Hematopoietic multipotent progenitor cell treated with erythropoietin and hydrocortisone succinate and interleukin-3 and kit ligand, for 4 days (in vitro differentiated cells): ENCODE data around the gene CCDC141.

Experiments
- DNase-seq: peaks from one replicate; pipeline ENCODE4 v3.0.0-alpha.2; 2015

Gene CCDC141

DNA sequence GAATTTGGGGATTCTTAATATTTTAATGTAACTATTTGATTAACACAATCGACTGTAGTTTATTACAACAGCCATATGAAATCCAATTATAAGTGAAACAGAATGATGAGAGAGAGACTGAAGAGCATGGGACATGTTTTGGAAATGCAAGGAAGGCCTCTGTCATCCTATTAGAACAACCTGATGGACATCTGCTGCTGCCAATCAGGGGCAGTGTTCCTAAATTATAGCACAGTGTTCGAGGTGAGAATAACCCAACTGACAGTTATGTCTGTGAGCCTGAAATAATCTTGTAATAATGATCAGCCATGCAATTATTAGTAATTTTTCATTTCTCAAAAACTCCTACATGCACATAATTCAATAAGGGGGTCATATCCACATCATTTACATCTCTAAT, 73.6 kb downstream of the CCDC141 start:
- no peak for DNase-seq

GRCh38 chr2:178962805-178963433, 87.0 kb downstream of the CCDC141 start:
- peak; percentile 18 for DNase-seq

DNA sequence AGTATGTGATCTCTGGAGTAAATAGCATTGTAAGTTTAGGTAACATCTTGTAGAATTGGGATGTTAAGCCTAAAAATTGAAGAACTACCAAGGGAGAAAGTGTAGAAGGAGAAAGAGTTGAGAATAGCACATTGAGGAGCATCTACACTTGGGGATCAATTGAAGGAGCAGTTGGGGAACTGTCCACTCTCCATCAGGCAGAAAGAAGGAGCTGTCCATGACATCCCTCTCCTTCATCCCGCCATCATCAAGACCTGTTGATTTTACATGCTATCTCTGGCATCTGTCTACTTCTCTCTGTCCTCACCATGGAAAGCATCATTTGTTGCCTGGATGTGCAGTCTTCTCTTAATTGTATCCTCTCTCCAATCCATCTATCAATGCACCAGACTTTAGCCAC, 87.8 kb downstream of the CCDC141 start:
- DNase-seq: no peak

DNA sequence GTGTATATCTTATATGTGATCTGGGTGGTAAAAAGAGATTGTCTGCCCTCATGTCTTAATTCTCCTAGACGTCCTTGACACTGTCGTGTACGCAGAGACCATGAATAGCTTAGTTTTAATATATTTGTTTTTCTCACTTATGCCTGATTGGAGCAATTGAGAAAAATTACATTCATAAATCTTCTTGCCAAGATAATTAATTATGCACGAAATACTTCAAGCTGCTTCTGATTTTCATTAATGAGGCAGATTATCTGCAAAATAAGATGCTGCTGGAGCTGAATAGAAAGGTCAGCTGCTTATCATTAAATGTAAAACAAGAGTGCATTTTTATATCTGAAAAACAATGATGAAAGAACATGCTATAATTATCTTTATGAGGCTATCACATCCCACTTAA, 95.9 kb downstream of the CCDC141 start:
- DNase-seq: no peak

DNA sequence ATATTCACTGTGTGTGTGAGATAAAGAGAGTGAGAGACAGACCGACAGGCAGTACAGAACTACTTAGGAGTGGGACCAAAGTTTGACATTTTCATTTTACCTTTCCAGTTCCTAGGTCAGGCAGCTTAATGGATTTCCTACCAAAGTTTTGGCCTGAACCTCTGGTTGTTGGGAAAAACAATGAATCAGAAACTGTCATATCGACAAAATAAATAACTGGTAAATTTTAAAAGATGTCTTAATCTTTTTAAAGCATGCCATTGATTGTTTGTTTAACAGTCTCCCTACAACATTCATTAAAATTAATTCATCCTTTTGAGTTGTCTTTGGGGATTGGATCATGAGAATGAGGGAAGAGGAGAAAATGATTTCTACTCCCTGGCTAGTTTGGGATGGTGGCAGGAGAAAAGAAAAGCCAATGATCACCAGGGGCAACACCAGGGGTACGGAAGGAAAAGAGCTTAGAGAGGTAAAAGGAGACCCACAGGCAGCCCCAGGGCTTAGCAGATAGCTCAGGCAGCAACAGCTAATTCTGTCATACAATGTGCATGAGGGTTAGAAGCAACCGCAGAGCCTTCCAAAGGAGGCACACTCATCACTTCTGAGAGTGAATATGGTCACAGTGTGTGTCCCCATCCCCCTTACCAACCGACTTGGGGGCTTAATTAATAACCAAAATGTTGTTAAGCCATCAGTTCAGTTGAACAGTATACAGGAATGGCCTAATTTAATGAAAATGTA, 98.5 kb downstream of the CCDC141 start:
- DNase-seq: no peak

DNA sequence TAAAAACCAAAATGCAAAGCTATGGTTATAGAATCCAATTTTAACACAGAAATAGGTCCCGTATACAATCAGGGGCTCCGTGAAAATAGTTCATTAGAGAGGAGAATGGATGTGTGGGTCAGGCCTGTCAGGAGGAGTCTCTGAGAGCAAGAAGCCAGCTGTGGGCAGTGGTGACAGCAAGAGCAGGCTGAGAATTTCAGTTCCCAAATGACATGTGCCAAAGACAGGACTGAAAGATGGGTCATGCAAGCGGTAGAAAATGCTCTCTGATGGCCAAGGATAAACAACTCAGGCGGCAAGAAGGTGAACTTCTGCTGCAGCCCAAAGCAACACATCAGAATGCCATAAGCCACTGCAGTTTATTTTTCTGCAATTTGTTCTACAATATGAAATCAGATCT, 100.4 kb downstream of the CCDC141 start:
- no peak for DNase-seq

DNA sequence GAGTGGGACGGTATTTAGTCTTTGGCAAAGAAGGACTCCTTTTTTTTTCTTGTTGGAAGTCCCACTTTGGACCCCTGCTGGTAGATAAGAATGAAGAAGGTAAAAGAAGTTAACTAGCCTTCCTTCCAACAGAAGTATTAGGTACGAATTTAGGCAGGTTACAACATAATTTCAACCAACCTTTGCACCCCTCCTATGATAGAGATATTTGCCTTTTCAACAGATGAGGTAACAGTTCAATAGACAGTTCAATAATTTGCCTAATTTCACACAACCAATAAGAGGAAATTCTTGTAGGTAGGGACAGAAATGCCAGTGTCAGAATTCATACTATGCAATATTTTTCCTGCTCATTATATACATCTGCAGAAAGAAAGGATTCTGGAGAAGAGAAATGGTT, 100.8 kb downstream of the CCDC141 start:
- no peak for DNase-seq

DNA sequence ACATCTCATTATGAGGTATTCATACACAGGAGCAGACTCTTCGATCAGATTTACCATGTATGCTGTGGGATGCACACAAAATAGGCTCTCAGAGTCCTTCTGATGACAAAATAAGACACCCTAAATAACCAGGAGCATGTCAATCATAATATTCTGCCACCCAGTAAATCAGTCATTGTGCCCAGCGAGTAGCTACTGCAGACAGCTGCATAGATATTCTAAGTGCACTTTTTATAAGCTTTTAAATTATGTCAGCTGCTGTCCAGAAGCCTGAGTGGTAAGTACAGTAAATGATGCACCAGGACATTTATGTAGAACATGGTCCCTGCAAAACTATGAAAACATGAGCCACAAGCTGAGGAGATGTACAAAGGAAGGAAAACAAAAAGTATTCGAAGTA, 102.9 kb downstream of the CCDC141 start:
- DNase-seq: no peak

DNA sequence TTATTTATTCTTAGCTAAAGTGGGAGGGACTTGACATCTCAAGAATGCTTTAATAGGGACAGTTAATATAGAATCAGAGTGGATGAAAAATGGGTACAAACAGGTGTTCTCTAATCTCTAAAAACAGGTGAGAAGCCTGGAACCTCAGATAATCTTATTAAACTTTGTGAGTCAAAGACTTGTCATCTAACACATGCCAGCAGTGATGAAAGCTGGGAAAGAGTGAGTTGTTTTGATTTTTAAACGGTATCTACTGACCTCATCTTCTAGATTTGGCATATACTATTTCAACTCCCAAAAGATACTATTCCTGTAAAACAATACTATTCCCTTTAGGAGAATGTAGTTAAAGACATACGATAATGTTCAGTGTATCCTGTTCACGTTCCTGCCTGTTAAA, 103.4 kb downstream of the CCDC141 start:
- DNase-seq: no peak

DNA sequence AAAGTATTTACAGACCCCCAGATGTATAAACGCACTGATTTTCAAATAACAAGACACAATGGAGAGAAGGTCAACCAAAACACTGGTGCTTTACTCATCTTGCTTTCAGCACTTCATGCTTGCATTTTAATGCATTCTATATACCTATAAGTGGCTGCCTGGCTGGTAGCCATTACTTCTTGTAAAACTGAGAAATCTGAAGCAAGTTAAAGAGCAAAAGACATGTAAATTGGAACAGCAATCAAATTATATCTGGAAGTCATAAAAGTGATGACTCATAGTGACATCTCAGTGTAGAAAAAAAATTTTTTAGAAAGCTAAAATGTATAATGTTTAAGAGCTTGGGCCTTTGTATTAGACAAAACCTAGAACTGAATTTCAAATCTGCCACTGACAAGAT, 106.2 kb downstream of the CCDC141 start:
- no peak for DNase-seq

DNA sequence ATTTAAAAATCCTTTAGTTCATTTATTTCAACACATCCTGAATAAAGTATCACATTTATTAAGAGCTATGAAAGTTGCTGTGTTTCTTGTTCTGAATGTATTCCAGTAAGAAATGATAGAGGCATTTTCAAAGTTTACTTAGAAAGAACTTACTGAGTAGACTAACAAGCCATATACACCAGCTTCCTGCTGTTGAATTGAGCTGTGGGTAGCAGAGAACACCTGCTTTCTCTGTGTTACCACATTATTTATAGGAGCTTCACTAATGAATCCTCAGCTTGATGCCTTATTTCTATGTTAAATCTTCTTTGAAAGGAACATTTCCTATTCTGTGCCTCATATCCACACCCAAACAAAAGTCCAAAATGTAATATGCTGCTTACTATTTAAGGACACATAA, 115.4 kb downstream of the CCDC141 start:
- DNase-seq: no peak

GRCh38 chr2:178933493-178933892, 116.4 kb downstream of the CCDC141 start:
- DNase-seq: no peak

GRCh38 chr2:178928077-178928476, 121.9 kb downstream of the CCDC141 start:
- no peak for DNase-seq

DNA sequence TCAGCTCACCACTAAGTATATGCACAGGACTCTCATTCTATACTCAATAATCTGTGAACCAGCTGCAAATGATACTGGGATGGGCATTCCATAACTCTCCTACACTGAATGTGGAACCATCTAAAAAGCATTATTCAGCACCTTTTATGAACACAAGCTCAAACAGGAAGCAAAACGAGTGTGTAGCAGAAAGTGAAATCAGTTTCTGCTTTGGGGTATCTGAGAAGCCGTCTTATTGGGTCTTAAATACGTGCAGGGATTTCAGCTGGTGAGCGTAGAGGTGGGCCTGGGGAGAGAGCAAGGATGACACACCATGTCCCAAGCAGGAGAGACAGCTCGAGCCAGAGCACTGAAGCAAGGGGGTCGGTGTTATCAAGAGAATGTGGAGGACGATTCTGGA, 122.8 kb downstream of the CCDC141 start:
- no peak for DNase-seq

GRCh38 chr2:178924817-178925216, 125.1 kb downstream of the CCDC141 start:
- no peak for DNase-seq

DNA sequence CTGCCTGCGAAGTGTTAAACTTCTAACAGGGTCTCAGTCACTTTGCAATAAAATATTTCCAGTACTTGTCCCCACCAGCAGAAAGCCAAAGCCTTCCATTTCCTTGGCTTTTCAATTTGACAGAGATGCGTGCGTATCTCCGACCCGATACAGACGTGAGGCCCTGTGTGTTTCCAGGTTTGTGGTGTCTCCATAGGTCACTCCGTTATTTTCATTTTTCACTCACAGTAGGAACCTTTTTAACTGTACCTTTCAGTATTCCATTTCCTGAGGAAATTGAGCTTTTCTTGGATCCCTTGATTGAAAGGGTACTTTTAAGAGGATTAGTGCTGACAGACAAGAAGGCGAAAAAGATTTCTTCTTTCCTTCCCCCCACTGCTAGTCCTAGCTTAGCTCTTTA, 126.4 kb downstream of the CCDC141 start:
- no peak for DNase-seq

GRCh38 chr2:178920916-178921513, 128.9 kb downstream of the CCDC141 start:
- no peak for DNase-seq

DNA sequence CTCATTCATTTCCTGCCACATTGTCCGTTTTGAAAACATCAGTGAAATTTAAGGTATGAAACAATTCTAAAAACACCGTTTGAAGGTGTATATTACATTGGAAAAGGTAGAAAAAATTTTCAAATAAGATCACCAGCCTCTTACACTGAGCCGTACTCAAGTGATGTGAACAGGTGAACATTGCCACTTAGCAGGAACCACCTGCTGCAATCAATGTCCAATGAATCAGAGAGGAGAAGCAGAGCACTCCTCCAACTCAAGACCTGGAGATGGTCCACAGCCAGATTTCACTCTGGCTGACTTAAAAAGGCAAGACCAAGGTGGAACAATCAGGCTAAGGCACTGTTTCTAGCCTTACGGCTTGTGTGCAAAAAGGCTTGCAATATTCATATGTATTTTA, 132.4 kb downstream of the CCDC141 start:
- DNase-seq: no peak

DNA sequence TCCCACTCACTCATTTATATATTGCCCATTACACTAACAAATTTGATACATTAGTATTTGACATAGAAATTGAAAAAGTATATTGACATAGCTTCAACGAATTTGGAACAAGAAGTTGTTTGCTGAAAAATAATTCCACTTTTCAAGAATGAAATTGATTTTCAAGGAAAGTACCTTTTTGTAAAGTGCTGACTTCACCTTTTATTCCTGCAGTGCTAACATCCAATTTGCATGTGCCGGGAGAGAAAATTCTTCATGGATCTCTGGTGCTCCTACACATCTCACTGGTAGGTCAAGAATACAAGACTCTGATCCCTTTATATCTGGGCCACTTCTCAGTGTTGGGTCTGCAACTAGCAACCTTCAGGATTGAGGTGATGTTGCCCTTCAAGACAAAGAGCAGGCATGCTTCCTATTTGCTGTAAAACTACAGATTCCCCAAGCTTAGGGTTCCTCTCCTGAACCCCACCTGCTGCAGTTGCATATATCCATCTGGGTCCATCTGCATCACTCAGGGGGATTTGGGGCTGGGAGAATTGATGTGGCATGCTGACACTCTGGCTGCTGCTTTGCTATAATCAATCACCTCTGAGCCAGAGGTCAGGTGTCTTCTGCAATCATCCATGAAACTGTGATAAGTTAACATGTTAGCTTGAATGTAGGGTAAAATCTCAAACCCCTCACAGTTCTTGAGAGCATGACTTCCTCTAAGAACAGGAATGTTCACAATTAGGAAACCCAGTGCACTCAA, 134.3 kb downstream of the CCDC141 start:
- DNase-seq: no peak

DNA sequence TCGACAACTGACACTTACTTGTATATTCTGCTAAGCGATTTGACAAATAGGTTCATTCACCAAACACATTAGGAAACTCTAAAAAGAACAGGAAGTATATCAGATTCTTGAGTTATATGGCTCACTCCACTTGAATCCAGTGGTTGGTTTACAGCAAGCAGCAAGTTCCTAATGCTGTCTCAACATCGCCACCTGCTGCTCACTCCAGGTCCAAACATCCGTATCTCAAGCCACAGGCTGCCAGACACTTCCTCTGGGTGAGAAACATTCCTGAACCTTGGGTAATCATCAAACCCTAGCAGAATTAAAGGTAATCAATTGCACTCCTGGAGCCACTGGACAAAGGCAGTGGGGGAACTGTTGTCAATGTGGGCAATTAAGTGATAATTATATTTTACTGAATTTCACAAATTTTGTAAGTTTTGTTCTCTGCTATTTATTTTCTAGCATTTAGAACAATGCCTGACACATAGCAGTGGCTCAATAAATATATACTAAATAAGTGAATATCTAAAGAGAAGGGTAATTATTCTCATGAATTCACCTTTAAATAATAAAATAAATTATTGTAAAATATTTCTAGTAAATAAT, 135.6 kb downstream of the CCDC141 start:
- DNase-seq: peak; percentile 89

- DNase-seq: peak; percentile 5
Observed at GRCh38 chr2:178913049-178913441, 136.9 kb downstream of the CCDC141 start.

DNA sequence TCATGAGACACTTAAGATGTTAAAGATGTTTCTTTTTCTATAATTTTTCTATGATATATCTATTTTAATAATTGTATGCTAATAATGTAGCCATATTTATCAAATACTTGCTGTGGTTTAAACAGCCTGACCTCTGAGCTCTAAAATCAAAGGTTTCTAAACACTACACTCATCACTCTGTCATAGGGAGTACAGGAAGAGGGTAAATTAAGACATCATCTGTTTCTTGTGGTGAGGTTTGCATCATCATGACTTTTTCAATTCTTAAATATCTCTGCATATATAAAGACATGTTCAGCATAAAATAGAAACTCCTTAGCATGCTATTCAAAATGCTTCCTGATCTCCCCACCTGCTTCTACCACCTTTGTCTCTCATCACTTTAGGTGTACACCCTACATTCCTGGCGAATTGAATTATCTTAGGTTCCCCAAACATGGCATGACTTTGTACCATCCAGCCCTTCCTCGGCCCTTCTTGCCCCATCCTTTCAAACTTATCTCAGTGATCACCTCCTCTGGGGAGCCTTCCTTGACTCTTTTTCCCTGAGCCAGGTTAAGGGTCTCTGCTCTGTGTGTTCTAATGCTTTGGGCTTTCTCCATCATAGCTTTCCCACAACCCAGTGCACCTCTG, 137.4 kb downstream of the CCDC141 start:
- peak; percentile 38 for DNase-seq

DNA sequence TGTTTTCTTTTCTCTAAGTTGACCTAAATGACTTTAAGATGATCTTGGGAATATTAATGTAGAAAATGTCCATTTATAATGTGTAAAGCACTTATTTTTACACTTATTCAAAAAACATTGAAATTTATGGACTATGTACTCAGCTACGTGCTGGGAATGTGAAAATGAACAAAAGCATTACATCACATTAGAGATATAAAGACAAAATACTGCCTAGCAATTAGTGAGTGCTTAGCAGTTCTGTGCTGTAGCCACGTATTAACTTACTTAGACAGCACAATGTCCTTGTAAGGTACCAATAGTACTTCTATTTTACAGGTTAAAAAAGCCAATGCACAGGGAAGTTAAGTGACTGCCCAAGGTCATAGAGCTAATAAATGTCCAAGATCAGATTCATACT, 138.9 kb downstream of the CCDC141 start:
- no peak for DNase-seq
